Left lung (tissue), 10 donors: Measurements from ENCODE around the gene ERO1A. TPM values are rescaled to one million over a fixed set of nuclear protein-coding genes. Genes with fewer than 3 reads are reported as not detected.

Experiments used
- ATAC-seq: fragments of 200-7000 bp; cut with Tn5 transposase; one replicate; pipeline ENCODE4 v1.9.1; 2020; ENCODE audit warnings: moderate library complexity
- DNase-seq, 4 donors: peaks; one replicate each; pipeline ENCODE4 v3.0.0-alpha.2; 2013 to 2020
- H3K27ac ChIP-seq, 2 donors: fragments of 200-600 bp; sonication (generic) in 1 of 2; one replicate each; pipeline versions ENCODE4 v1.5.0 to v1.8.0; 2020 to 2021
- H3K27me3 ChIP-seq, 2 donors: fragments of 200-600 bp; sonication (generic) in 1 of 2; one replicate each; pipeline versions ENCODE4 v1.5.0 to v1.8.0; 2020 to 2021
- H3K36me3 ChIP-seq, 2 donors: fragments of 200-600 bp; sonication (generic) in 1 of 2; one replicate each; pipeline versions ENCODE4 v1.5.0 to v1.8.0; 2020 to 2021
- H3K4me1 ChIP-seq, 2 donors: fragments of 200-600 bp; one replicate each; pipeline ENCODE4 v1.8.0; 2021
- H3K4me3 ChIP-seq, 2 donors: fragments of 200-600 bp; sonication (generic) in 1 of 2; one replicate each; pipeline versions ENCODE4 v1.5.0 to v1.8.0; 2020 to 2021; ENCODE audit warnings: mild to moderate bottlenecking in 1 of 2
- H3K9me3 ChIP-seq, 2 donors: fragments of 200-600 bp; sonication (generic) in 1 of 2; one replicate each; pipeline versions ENCODE4 v1.5.0 to v1.8.0; 2020 to 2021
- intact Hi-C, 2 donors: fragments of 100-400 bp; cut with DNase I; formaldehyde crosslinking; loops; one replicate each; pipeline versions ENCODE4 v1.11.2 to v1.14.2; 2022
- polyA plus RNA-seq, 6 donors: library from polyadenylated mRNA; unstranded; fragments of 120-200 nt; gene quantifications; one replicate each; pipeline ENCODE4 v1.2.1, GENCODE V29; 2013; ENCODE audit not compliant: insufficient read length in 6 of 6
- total RNA-seq, 2 donors: library from RNA; stranded (reverse); fragmentation: NEBNext Ultra II Directional; extraction: Animal tissue kit (Norgen Biotek cat#: 25700); gene quantifications; one replicate each; pipeline ENCODE4 v1.2.1, GENCODE V29; 2021
- TF ChIP-seq, protein P1 (sequence below), 2 donors: fragments of 200-600 bp; sonication (generic) in 1 of 2; IDR thresholded peaks; one replicate each; pipeline versions ENCODE4 v1.5.0 to v1.8.0; 2021; ENCODE audit warnings: antibody characterized with exemption in 2 of 2
- donor health status: DM: no; HTN: yes; CAD: no.
- donor health status: DM: no; HTN: no; CAD: no.

The ERO1A gene
- total and polyA plus RNA-seq, 8 donors = 27.5 to 70.6 (median 31.6) TPM

GRCh38 chr14:52694761-52695480, 437 bp downstream of the ERO1A start:
- no peaks in the 10 kb centered on the region for H3K36me3 ChIP-seq
- no peaks in the 10 kb centered on the region for H3K27me3 ChIP-seq
- peak; percentile 37 to 85 (median 40) for DNase-seq
- H3K4me3 ChIP-seq = peak overlapping the region; percentile 92 to 93
- peak; percentile 46 for ATAC-seq
- H3K27ac ChIP-seq = peak overlapping the region; percentile 98 to 99
- peaks cover 9 to 59% of the 10 kb centered on the region in 2 donors for H3K4me1 ChIP-seq
- TF ChIP-seq, protein P1, sequence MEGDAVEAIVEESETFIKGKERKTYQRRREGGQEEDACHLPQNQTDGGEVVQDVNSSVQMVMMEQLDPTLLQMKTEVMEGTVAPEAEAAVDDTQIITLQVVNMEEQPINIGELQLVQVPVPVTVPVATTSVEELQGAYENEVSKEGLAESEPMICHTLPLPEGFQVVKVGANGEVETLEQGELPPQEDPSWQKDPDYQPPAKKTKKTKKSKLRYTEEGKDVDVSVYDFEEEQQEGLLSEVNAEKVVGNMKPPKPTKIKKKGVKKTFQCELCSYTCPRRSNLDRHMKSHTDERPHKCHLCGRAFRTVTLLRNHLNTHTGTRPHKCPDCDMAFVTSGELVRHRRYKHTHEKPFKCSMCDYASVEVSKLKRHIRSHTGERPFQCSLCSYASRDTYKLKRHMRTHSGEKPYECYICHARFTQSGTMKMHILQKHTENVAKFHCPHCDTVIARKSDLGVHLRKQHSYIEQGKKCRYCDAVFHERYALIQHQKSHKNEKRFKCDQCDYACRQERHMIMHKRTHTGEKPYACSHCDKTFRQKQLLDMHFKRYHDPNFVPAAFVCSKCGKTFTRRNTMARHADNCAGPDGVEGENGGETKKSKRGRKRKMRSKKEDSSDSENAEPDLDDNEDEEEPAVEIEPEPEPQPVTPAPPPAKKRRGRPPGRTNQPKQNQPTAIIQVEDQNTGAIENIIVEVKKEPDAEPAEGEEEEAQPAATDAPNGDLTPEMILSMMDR (IDR thresholded peaks at IDR 0.05) = no peak
- intact Hi-C loops = no loop called here
- H3K9me3 ChIP-seq = no peaks in the 10 kb centered on the region

- H3K36me3 ChIP-seq = no peaks in the 10 kb centered on the region
- intact Hi-C loops = no loop called here
- peaks cover 9 to 59% of the 10 kb centered on the region in 2 donors for H3K4me1 ChIP-seq
- H3K27ac ChIP-seq = peak overlapping the region in 1 of 2 donors; percentile 99
- no peak for ATAC-seq
- TF ChIP-seq, protein P1 (IDR thresholded peaks at IDR 0.05) = no peak
- DNase-seq = no peak
- peak overlapping the region in 1 of 2 donors; percentile 92 for H3K4me3 ChIP-seq
- no peaks in the 10 kb centered on the region for H3K27me3 ChIP-seq
- no peaks in the 10 kb centered on the region for H3K9me3 ChIP-seq
These were observed 1.8 kb downstream of the ERO1A start for GRCh38 chr14:52693532-52693931.

DNA sequence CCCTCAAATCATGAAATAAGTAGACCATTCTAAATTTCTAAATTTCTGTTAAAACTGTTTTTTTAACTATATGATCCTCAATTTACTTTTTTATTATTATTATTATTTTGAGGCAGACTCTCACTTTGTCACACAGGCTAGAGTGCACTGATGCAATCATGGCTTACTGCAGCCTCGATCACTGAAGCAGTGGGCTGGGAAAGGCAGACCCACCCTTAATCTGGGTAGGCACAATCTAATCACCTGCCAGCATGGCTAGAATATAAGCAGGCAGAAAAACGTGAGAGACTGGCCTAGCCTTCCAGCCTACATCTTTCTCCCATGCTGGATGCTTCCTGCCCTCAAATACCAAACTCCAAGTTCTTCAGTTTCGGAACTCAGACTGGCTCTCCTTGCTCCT, 2.3 kb downstream of the ERO1A start:
- H3K9me3 ChIP-seq = no peaks in the 10 kb centered on the region
- no peak overlapping the region for H3K27ac ChIP-seq
- no peak overlapping the region for H3K4me3 ChIP-seq
- H3K27me3 ChIP-seq = no peaks in the 10 kb centered on the region
- TF ChIP-seq, protein P1 (IDR thresholded peaks at IDR 0.05) = no peak
- intact Hi-C loops = no loop called here
- H3K4me1 ChIP-seq = peaks cover 9 to 63% of the 10 kb centered on the region in 2 donors
- DNase-seq (no peak), ATAC-seq (no peak)
- H3K36me3 ChIP-seq = no peaks in the 10 kb centered on the region

GRCh38 chr14:52692248-52692962, 3.0 kb downstream of the ERO1A start:
- intact Hi-C loops = no loop called here
- DNase-seq (no peak), ATAC-seq (no peak)
- H3K4me1 ChIP-seq = peaks cover 9 to 59% of the 10 kb centered on the region in 2 donors
- H3K36me3 ChIP-seq = no peaks in the 10 kb centered on the region
- no peak overlapping the region for H3K4me3 ChIP-seq
- H3K9me3 ChIP-seq = no peaks in the 10 kb centered on the region
- TF ChIP-seq, protein P1 (IDR thresholded peaks at IDR 0.05) = no peak
- H3K27ac ChIP-seq = peak overlapping the region in 1 of 2 donors; percentile 51
- no peaks in the 10 kb centered on the region for H3K27me3 ChIP-seq
